Activated CD4-positive, alpha-beta memory T cell treated with anti-CD3 and anti-CD28 coated beads for 36 hours (primary cell): ENCODE measurements around the gene BICC1. TPM values are rescaled to one million over a fixed set of nuclear protein-coding genes. Genes with fewer than 3 reads are reported as not detected.

ENCODE experiments used
- CTCF ChIA-PET: fragments of 350-600 bp; sonication (Branson Sonifier 250); formaldehyde crosslinking; loops from one replicate; lab custom pipeline; 2021; ENCODE audit warnings: antibody characterized with exemption, inconsistent platforms; lab: Charles Lee
- POLR2A ChIA-PET: fragments of 350-600 bp; sonication (Branson Sonifier 250); formaldehyde crosslinking; loops from one replicate; lab custom pipeline; 2021; ENCODE audit warnings: antibody characterized with exemption; lab: Charles Lee
- DNase-seq: peaks from one replicate; pipeline ENCODE4 v3.0.0-alpha.2; 2020
- H3K27ac Mint-ChIP-seq: one replicate; pipeline ENCODE4 v1.8.0; 2021; ENCODE audit warnings: mixed read lengths
- H3K27me3 Mint-ChIP-seq: one replicate; pipeline ENCODE4 v1.8.0; 2021; ENCODE audit warnings: mixed read lengths
- H3K36me3 Mint-ChIP-seq: one replicate; pipeline ENCODE4 v1.8.0; 2021; ENCODE audit warnings: mixed read lengths
- H3K4me1 Mint-ChIP-seq: one replicate; pipeline ENCODE4 v1.8.0; 2021; ENCODE audit warnings: low read depth, mixed read lengths
- H3K4me3 Mint-ChIP-seq: one replicate; pipeline ENCODE4 v1.8.0; 2021; ENCODE audit warnings: mild to moderate bottlenecking, mixed read lengths
- H3K9me3 Mint-ChIP-seq: one replicate; pipeline ENCODE4 v1.8.0; 2021; ENCODE audit warnings: mixed read lengths
- intact Hi-C: fragments of 100-400 bp; cut with micrococcal nuclease; formaldehyde crosslinking; loops from one replicate; pipeline ENCODE4 v1.15.1; 2023
- total RNA-seq, 2 experiments: library from RNA; stranded (reverse); gene quantifications; one replicate each; pipeline ENCODE4 v1.2.3, GENCODE V29; 2021

The BICC1 gene
- total RNA-seq, 2 experiments from 2014 or later, result not detected

GRCh38 chr10:58517081-58517480 is 4.4 kb downstream of the BICC1 start:
- H3K4me3 Mint-ChIP-seq, result no peak overlapping the region
- DNase-seq, result no peak
- ChIA-PET CTCF (interaction anchor here (0.6 to 2.2 kb wide), 2 partner anchors 14 to 17 kb away, joined by 3 to 10 read pairs; no protein-coding TSS in a partner anchor), POLR2A (no interaction called here)
- intact Hi-C loops, result loop anchor here (10.0 kb wide), 4 partner anchors 58 to 1188 kb away; partner anchors contain the start of genes SLC16A9 and TFAM
- H3K36me3 Mint-ChIP-seq, result no peaks in the 10 kb centered on the region
- H3K9me3 Mint-ChIP-seq, result no peaks in the 10 kb centered on the region
- no peak overlapping the region for H3K27ac Mint-ChIP-seq
- peaks cover 15% of the 10 kb centered on the region for H3K4me1 Mint-ChIP-seq
- peaks cover 57% of the 10 kb centered on the region for H3K27me3 Mint-ChIP-seq

DNA sequence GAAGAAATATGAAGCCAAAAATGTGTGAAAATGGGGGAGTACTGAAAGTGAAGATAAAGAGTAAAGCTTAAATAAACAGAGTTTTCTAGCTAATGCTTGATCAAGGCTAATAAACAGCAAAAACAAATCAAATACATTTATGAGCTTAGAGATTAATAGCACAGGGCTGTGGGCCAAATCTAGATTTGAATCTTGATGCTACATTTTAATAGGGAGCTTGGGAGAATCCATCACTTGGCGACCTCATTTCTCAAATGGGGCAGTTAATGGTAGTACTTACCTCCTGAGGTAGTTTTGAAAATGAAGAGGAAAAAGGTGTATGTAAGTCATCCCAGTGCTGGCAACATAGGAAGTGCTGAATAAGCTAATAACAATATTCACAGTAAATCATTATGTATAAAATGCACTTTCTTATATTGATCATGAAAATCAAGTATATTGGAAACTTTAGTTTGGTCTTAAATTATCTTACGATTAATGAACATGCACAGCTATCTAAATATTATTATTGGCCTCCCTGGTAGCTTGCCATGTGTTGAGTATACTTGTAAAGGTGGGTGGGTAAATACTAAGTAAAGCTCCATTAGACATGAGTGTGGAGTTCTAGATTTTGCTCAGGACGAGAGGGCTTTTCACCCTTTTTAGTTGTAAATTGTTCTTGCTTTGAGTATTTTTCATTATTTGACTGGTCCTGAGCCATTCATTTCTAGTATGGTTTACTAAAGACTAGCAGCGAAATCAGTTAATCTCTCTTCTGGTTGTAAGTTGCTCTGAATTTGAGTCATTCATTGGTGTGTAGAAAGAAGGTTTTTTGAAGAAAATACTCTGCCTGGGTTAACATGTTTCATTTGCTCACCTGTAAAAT is 5.1 kb downstream of the BICC1 start:
- Mint-ChIP-seq H3K36me3 (no peaks in the 10 kb centered on the region), H3K4me3 (no peak overlapping the region), H3K4me1 (peaks cover 11% of the 10 kb centered on the region), H3K27me3 (peaks cover 54% of the 10 kb centered on the region), H3K27ac (no peak overlapping the region), H3K9me3 (no peaks in the 10 kb centered on the region)
- POLR2A ChIA-PET, result no interaction called here
- no peak for DNase-seq
- intact Hi-C loops, result loop anchor here (10.0 kb wide), 4 partner anchors 57 to 1187 kb away; partner anchors contain the start of genes SLC16A9 and TFAM
- CTCF ChIA-PET, result interaction anchor here (0.6 to 2.2 kb wide), 2 partner anchors 13 to 16 kb away, joined by 3 to 10 read pairs; no protein-coding TSS in a partner anchor

GRCh38 chr10:58518775-58519174 is 6.1 kb downstream of the BICC1 start:
- no peak for DNase-seq
- peaks cover 8% of the 10 kb centered on the region for H3K4me1 Mint-ChIP-seq
- CTCF ChIA-PET, result interaction anchor here (2.2 kb wide), 1 partner anchor 12 kb away, joined by 10 read pairs; no protein-coding TSS in a partner anchor
- POLR2A ChIA-PET, result no interaction called here
- H3K27ac Mint-ChIP-seq, result no peak overlapping the region
- H3K27me3 Mint-ChIP-seq, result peaks cover 53% of the 10 kb centered on the region
- H3K4me3 Mint-ChIP-seq, result no peak overlapping the region
- H3K36me3 Mint-ChIP-seq, result no peaks in the 10 kb centered on the region
- no peaks in the 10 kb centered on the region for H3K9me3 Mint-ChIP-seq
- intact Hi-C loops, result loop anchor here (10.0 kb wide), 4 partner anchors 56 to 1186 kb away; partner anchors contain the start of genes SLC16A9 and TFAM

DNA sequence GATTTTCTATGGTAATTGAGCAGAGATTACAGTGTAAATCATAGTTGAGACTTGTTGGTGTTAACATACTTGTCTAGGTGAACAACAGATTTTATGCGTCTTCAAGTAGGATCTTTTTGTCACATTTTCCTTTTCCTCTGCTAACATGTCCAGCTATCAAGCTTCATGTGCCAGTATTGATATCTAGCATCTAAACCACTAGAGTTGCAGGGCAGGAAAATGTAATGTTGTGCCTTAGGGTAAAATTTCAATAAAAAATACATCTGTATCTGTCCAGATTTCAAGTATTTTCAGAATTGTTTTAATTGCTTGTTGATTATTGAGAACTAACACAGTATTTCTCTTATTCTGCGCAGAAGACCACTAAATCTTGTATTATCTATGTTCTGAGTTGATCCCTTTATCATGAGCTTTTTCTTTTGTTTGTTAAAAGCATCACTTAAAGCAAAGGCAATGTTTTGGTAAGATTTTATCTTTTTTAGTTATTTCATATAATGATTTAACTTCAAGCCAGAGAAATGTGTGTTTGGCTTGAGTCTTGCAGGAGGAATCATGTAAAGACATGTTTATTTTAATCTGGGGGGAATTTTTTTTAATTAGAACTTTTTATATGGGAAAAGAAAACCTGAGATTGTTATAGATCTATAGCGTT is 16.5 kb downstream of the BICC1 start:
- no peaks in the 10 kb centered on the region for H3K36me3 Mint-ChIP-seq
- H3K27ac Mint-ChIP-seq, result no peak overlapping the region
- H3K4me1 Mint-ChIP-seq, result peaks cover 2% of the 10 kb centered on the region
- intact Hi-C loops, result no loop called here
- POLR2A ChIA-PET, result no interaction called here
- H3K9me3 Mint-ChIP-seq, result no peaks in the 10 kb centered on the region
- no peak for DNase-seq
- no peak overlapping the region for H3K4me3 Mint-ChIP-seq
- CTCF ChIA-PET, result no interaction called here
- H3K27me3 Mint-ChIP-seq, result peaks cover 7% of the 10 kb centered on the region

DNA sequence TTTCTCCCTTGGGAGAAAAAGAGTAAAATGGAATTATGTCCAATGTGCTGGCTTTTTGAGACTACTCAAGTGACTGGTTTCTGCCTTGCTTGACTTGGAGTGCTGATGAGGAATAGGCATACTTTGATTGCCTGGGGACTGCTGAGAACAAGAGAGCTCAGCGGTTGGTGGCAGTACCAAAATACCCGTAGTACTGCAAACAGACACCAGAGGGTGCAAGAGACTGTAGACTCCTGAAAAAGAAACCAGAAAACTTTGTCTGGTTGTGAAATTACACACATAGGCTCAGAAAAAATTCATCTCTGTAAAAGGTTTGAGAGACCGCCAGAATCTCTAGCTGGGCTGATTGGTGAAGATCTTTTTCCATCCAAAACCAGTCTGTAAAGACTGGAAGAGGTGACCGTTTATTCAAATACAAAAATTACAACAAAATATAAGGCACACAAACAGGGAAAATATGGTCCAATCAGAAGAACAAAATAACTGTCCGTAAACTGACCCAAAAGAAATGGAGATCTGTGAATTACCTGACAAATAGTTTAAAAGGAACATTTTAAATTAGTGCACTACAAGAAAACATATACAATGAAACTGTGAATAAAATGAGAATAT is 18.5 kb downstream of the BICC1 start:
- Mint-ChIP-seq H3K36me3 (no peaks in the 10 kb centered on the region), H3K27ac (no peak overlapping the region), H3K9me3 (peaks cover 10% of the 10 kb centered on the region), H3K27me3 (peaks cover 7% of the 10 kb centered on the region), H3K4me1 (peaks cover 2% of the 10 kb centered on the region), H3K4me3 (no peak overlapping the region)
- ChIA-PET CTCF (interaction anchor here (0.6 to 2.4 kb wide), 19 partner anchors 10 to 1111 kb away, joined by 3 to 10 read pairs (median 3); partner anchors contain the start of gene BICC1), POLR2A (no interaction called here)
- DNase-seq, result peak; percentile 60
- intact Hi-C loops, result loop anchor here (5.0 to 10.0 kb wide), 4 partner anchors 114 to 1501 kb away; no protein-coding TSS in a partner anchor

- CTCF ChIA-PET, result no interaction called here
- POLR2A ChIA-PET, result no interaction called here
- Mint-ChIP-seq H3K4me1 (peaks cover 2% of the 10 kb centered on the region), H3K27ac (no peak overlapping the region), H3K4me3 (no peak overlapping the region), H3K27me3 (peaks cover 5% of the 10 kb centered on the region), H3K9me3 (peaks cover 10% of the 10 kb centered on the region), H3K36me3 (no peaks in the 10 kb centered on the region)
- intact Hi-C loops, result loop anchor here (10.0 kb wide), 2 partner anchors 109 to 249 kb away; no protein-coding TSS in a partner anchor
- DNase-seq, result no peak
Measured at GRCh38 chr10:58535311-58535710, 22.6 kb downstream of the BICC1 start.

GRCh38 chr10:58543141-58543540 is 30.5 kb downstream of the BICC1 start:
- CTCF ChIA-PET, result no interaction called here

GRCh38 chr10:58544135-58544534 is 31.5 kb downstream of the BICC1 start:
- no peak for DNase-seq
- no peaks in the 10 kb centered on the region for H3K27me3 Mint-ChIP-seq
- POLR2A ChIA-PET, result no interaction called here
- H3K4me3 Mint-ChIP-seq, result no peak overlapping the region
- CTCF ChIA-PET, result no interaction called here
- H3K4me1 Mint-ChIP-seq, result no peaks in the 10 kb centered on the region
- H3K9me3 Mint-ChIP-seq, result no peaks in the 10 kb centered on the region
- H3K27ac Mint-ChIP-seq, result no peak overlapping the region
- no peaks in the 10 kb centered on the region for H3K36me3 Mint-ChIP-seq
- intact Hi-C loops, result no loop called here

More at GRCh38 chr10:58543141-58543540, 30.5 kb downstream of the BICC1 start:
- Mint-ChIP-seq H3K27me3 (no peaks in the 10 kb centered on the region), H3K36me3 (no peaks in the 10 kb centered on the region), H3K27ac (no peak overlapping the region), H3K4me1 (no peaks in the 10 kb centered on the region), H3K4me3 (no peak overlapping the region), H3K9me3 (no peaks in the 10 kb centered on the region)
- intact Hi-C loops, result no loop called here
- DNase-seq, result no peak
- POLR2A ChIA-PET, result no interaction called here

GRCh38 chr10:58545427-58545826 is 32.8 kb downstream of the BICC1 start:
- Mint-ChIP-seq H3K27me3 (no peaks in the 10 kb centered on the region), H3K4me1 (no peaks in the 10 kb centered on the region), H3K4me3 (no peak overlapping the region), H3K36me3 (no peaks in the 10 kb centered on the region), H3K9me3 (no peaks in the 10 kb centered on the region), H3K27ac (no peak overlapping the region)
- CTCF ChIA-PET, result interaction anchor here (1.3 kb wide), 1 partner anchor 14 kb away, joined by 3 read pairs; no protein-coding TSS in a partner anchor
- intact Hi-C loops, result no loop called here
- DNase-seq, result no peak
- POLR2A ChIA-PET, result no interaction called here

- no peak overlapping the region for H3K4me3 Mint-ChIP-seq
Measured at GRCh38 chr10:58546137-58546536, 33.5 kb downstream of the BICC1 start.

DNA sequence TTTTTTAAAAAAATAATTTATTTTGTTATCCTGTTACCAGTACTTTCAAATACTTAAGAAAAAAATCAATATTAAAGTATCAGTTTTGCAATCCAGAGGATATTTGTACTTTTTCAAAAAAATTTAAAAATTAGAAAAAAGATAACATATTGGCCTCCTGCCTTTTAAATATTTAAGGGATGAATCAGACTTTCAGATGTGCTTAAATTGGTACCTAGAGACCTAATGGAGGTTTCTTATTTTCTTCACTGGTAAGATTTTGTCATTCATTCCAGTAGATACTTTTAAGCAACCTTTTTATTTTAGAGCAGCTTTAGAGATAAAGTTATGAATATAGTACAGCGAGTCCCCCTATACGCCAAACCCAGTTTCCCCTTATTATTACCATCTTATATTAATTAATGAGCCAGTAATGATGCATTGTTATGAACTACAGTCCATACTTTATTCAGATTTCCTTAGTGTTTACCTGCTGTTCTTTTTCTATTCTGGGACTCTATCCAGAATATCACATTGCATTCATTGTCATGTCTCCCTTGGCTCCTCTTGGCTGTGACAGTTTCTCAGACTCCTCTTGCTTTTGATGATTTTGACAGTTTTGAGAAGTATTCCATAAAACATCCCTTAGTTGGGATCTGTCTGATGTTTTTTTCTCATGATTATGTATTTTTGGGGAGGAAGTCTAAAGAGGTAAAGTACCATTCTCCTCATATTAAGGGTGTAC is 34.2 kb downstream of the BICC1 start:
- intact Hi-C loops, result no loop called here
- DNase-seq, result no peak
- no peaks in the 10 kb centered on the region for H3K4me1 Mint-ChIP-seq
- H3K36me3 Mint-ChIP-seq, result no peaks in the 10 kb centered on the region
- H3K27ac Mint-ChIP-seq, result no peak overlapping the region
- H3K27me3 Mint-ChIP-seq, result peaks cover 2% of the 10 kb centered on the region
- POLR2A ChIA-PET, result no interaction called here
- no peaks in the 10 kb centered on the region for H3K9me3 Mint-ChIP-seq
- H3K4me3 Mint-ChIP-seq, result no peak overlapping the region
- CTCF ChIA-PET, result interaction anchor here (1.3 kb wide), 1 partner anchor 16 kb away, joined by 3 read pairs; no protein-coding TSS in a partner anchor

More at GRCh38 chr10:58546137-58546536, 33.5 kb downstream of the BICC1 start:
- no peaks in the 10 kb centered on the region for H3K9me3 Mint-ChIP-seq
- no peaks in the 10 kb centered on the region for H3K36me3 Mint-ChIP-seq
- no peaks in the 10 kb centered on the region for H3K27me3 Mint-ChIP-seq
- no peak overlapping the region for H3K27ac Mint-ChIP-seq
- POLR2A ChIA-PET, result no interaction called here
- no peaks in the 10 kb centered on the region for H3K4me1 Mint-ChIP-seq
- no peak for DNase-seq
- CTCF ChIA-PET, result interaction anchor here (1.3 kb wide), 1 partner anchor 15 kb away, joined by 3 read pairs; no protein-coding TSS in a partner anchor
- intact Hi-C loops, result no loop called here
